ENCODE data around the gene HLTF.
"Not testable (repeated sequence)": the region's sequence is repeated elsewhere in the genome, so short reads cannot be mapped to it uniquely, and the experiment has no call there.

Gene HLTF

GRCh38 chr3:149086232-149086988 is at the start of gene HLTF:
Gene HLTF, minus strand, starts transcription at chr3:149086533. Its CDS starts 197 bp downstream, at chr3:149086336.
- DNase-seq = peak; percentile 98

- no peak for DNase-seq
Observed at GRCh38 chr3:149134575-149134974, 48.2 kb upstream of the HLTF start.

GRCh38 chr3:149131589-149131988 is 45.3 kb upstream of the HLTF start:
- DNase-seq = no peak

DNA sequence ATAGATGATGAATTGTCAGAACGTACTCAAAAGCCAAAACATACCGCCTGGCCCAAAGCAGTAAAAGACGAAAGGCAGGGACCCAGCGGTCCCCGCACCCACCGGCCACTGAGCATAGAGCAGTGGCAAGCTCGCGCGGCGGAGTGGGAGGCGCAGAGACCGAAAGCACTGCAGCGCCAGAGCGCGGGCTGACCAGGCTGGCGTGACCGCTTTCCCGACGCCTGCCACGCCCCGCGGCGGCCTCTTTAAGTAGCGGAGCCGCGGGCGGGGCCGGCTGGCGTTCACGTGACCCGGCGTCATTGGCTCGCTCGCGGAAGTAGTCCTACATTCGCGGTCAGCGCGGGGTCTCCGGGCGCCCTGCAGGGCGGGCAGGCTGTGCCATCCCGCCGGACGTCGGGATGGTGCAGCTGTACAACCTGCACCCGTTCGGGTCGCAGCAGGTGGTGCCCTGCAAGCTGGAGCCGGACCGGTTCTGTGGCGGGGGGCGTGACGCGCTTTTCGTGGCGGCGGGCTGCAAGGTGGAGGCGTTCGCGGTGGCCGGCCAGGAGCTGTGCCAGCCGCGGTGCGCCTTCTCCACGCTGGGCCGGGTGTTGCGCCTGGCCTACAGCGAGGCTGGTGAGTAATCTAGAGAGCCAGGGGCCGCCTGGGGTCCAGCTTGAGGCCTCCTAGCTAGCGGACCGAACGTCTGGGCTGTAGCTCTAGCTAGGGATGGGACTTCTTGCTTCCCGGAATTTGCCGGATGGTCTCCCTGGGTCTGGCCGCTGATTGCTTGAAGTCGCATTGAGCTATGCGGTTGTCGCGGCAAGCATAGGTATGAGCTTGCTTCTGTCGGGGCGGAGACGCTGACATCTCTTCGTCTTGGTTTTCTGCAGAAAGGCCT is 43.2 kb upstream of the HLTF start, which contains the start of gene HPS3:
Gene HPS3, plus strand, starts transcription at position 313 of the 880 bp plus-strand sequence. Its CDS starts 86 bp downstream, at position 399.
- peak; percentile 63 for DNase-seq

GRCh38 chr3:149128821-149129220 is 42.5 kb upstream of the HLTF start:
- DNase-seq = no peak

DNA sequence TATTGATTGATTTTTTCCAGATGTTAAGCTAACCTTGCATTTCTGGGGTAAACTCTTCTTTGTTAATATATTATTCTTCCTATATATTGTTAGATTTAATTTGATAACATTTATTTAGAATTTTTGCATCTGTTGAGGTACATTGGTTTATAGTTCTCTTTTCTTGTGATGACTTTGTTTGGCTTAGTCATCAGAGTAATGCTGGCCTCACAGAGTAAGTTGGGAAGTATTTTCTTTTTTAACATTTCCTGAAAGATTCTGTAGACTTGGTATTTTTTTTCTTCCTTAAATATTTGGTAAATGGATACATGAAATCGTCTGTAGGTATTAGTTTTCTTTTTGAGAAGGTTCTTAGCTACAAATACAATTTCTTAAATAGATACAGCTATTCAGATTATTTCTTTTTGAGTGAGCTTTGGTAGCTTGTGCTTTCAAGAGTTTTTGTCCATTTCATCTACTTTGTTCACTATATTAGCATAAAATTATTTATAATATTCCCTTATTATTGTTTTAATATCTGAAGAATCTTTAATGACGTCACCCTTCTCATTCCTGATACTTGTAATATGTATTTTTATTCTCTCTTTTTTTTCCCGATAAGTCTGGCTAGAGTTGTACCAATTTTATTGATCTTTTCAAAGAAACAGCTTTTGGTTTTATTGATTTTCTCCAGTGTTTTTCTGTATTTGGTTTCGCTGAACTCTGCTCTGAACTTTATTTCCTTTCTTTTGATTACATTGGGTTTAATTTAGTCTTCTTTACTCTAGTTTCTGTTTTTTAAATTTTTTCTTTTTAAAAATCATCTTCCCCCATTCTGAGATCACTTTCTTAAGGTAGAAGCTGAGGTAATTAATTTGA is 36.6 kb upstream of the HLTF start:
- DNase-seq = no peak

- peak; percentile 34 for DNase-seq
Observed at GRCh38 chr3:149120051-149120972, 34.0 kb upstream of the HLTF start.

- DNase-seq = no peak
Observed at GRCh38 chr3:149119466-149119865, 33.1 kb upstream of the HLTF start.

GRCh38 chr3:149118724-149119123 is 32.4 kb upstream of the HLTF start:
- no peak for DNase-seq

DNA sequence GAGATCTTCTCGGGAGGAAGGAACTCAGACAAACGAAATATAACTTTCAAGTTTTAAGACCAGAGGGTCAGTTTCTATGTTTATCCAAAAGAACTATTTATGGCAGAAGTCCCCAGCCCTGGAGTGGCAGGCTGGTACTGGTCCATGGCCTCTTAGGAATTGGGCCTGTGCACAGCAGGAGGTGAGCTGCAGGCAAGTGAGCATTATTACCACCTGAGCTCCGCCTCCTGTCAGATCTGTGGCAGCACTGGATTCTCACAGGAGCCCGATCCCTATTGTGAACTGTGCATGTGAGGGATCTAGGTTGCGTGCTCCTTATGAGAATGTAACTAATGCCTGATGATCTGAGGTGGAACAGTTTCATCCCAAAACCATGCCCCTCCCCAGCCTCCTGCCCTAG is 28.8 kb upstream of the HLTF start:
- DNase-seq = no peak

DNA sequence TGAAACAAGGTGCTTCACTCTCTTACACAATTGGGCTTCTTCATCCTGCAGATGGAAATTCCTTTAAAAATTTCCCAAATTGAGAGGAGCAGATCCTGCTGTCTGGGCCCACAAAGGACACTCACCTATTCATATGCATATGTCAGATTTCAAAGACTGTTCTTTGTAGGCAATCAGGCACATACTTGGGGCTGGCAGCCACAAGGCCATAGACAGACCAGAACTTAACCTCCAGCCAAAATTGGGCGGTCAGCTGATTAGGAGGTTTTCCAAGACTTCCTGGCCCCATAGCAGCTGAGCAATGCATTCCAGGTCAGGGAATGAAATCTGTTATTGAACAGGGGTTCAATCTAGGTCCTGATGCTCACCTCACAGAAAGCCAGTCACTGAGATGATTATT is 28.1 kb upstream of the HLTF start:
- no peak for DNase-seq

DNA sequence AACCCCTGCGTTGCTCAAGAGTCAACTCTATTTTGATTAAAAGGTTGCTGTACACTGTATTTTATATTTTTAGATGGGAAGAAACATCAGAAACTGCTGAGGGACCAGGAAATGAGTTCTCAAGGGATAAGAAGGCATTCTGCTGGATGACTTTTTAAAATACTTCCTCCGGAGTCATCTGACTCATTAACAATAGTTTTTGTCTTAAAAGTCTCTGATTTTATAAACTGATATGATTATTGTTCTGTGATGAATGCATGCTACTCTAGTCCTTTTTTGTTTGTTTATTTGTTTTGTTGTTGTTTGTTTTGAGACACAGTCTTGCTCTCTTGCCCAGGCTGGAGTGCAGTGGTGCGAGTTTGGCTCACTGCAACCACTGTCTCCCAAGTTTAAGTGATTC is 18.2 kb upstream of the HLTF start:
- no peak for DNase-seq

GRCh38 chr3:149101641-149102040 is 15.3 kb upstream of the HLTF start:
- DNase-seq = no peak

GRCh38 chr3:149101154-149101553 is 14.8 kb upstream of the HLTF start:
- no peak for DNase-seq

GRCh38 chr3:149097987-149098386 is 11.7 kb upstream of the HLTF start:
- not testable (repeated sequence) for DNase-seq

- DNase-seq = no peak
Observed at GRCh38 chr3:149095487-149095886, 9.2 kb upstream of the HLTF start.

DNA sequence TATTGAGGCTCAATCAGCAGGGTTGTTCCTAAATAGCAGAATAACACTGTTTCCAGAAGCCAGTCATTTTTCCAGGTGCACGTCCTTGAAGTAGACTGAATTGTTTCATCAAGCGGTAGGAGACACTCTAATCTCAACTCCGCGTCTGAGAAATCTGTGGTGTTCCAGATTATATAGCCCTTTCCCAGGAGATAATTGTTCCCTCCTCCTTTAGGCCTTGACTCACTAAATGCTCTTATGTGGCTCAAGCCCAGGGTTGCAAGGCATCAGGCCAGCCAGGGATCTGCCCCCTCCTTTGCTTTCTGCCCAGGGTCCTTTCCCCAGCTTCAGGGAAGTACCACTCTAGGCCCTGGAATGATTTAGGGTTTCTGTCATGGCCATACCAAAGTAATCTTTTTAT is 5.7 kb upstream of the HLTF start:
- no peak for DNase-seq

DNA sequence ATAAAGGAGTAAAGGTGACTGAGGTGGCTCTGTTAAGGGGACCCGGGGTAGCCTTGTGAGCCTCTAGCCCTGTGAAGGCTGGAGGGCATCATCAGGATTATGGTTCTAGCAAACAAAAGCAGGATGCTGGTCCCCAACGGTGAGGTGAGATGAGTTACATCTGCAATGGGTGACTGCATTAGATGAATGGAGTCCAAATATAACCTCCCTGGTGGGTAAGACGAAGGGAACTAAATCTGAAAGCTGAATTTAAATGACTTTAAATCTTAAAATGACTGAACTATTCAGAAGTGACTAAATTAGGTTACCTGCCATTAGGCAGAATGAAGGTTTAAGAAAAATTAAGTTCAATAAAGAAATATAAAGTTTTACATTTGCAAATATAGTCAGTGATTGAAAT is 4.6 kb upstream of the HLTF start:
- DNase-seq = no peak

DNA sequence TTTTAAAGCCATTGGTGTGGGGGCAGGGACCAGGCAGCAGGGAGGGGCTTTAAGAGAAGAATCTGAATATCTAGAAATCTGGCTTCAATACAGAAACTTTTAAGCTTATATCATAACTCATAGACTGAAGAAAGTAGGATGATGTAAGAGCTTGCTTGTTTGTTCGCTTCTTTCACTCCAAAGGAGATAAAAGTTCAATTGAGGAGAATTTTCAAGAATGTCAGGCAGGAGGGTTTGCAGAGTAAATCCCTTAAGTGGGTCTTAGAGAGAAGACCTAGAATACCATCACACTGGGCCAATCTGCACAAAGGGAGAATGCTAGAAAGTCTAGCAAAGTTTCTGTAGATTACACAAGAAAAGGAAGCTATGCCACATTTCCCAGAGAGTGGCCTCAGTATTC is 4.1 kb upstream of the HLTF start:
- DNase-seq = no peak

DNA sequence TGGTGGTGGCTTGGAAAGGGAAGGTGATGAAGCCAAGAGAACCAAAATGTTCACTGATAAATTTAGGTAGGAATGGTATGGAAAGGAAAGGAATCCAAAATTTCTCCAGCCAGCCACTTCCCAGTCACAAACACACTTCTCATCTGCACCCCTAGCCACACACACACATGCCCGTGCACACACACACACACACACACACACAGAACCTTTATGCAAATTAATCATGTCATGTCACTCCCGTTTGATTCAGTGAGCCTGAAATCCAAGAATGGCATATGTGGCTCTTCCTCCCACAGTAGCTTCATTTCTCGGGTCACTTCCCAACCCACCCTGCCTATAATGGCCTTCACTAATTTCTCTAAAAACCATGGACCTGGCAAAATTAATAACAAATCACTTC is 3.1 kb upstream of the HLTF start:
- no peak for DNase-seq

DNA sequence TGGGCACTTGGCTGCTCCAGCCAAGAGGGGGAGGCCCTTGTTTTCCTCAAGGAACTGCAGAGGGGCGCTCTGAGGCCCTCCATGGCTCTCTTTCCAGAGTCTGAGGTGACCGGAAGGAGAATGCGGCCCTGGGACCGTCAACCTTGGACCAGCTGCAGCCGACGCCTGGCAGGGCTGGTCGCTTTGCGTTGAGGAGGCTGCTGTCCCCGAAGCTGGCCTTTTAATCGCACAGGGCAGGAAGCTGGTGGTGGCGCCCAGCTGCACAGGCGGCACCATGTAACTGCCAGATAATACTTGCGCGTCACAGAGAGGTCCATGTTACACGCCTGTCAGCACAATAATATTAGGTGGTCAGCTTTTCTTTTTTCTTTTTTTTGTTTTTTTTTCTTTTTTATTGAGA is 875 bp upstream of the HLTF start:
- no peak for DNase-seq

GRCh38 chr3:149085828-149086231 is 503 bp downstream of the HLTF start:
- no peak for DNase-seq
